HG03095 (cell line): Measurements from ENCODE around the gene DTX3.

Source experiments
- ATAC-seq: cut with Tn5 transposase; IDR thresholded peaks from one replicate; pipeline ENCODE4 v1.9.1; 2021; ENCODE audit warnings: moderate library complexity; ENCODE audit not compliant: unreplicated experiment

Gene DTX3

GRCh38 chr12:57619434-57620244 lies 15.0 kb downstream of the DTX3 start:
- no peak for ATAC-seq

- no peak for ATAC-seq
Observed at GRCh38 chr12:57620245-57620935, 15.8 kb downstream of the DTX3 start.

GRCh38 chr12:57620936-57621496 lies 16.4 kb downstream of the DTX3 start:
- ATAC-seq, result no peak

- no peak for ATAC-seq
Observed at GRCh38 chr12:57621497-57622292, 17.1 kb downstream of the DTX3 start.

- no peak for ATAC-seq
Observed at GRCh38 chr12:57622293-57623245, 17.9 kb downstream of the DTX3 start.

GRCh38 chr12:57623385-57623784 lies 18.8 kb downstream of the DTX3 start:
- no peak for ATAC-seq

- no peak for ATAC-seq
Observed at GRCh38 chr12:57623811-57624390, 19.3 kb downstream of the DTX3 start.

GRCh38 chr12:57624441-57625220 lies 20.0 kb downstream of the DTX3 start:
- no peak for ATAC-seq

GRCh38 chr12:57625261-57626032 lies 20.8 kb downstream of the DTX3 start:
- no peak for ATAC-seq

- ATAC-seq, result no peak
Observed at GRCh38 chr12:57626111-57626920, 21.7 kb downstream of the DTX3 start.

GRCh38 chr12:57626921-57627445 lies 22.4 kb downstream of the DTX3 start:
- no peak for ATAC-seq

GRCh38 chr12:57627501-57628279 lies 23.1 kb downstream of the DTX3 start:
- no peak for ATAC-seq

- ATAC-seq, result no peak
Observed at GRCh38 chr12:57628280-57629191, 23.9 kb downstream of the DTX3 start.

GRCh38 chr12:57629897-57630471 lies 25.4 kb downstream of the DTX3 start:
- no peak for ATAC-seq

- ATAC-seq, result no peak
Observed at GRCh38 chr12:57630891-57631433, 26.3 kb downstream of the DTX3 start.
